ENCODE data around the gene EML3.
"Not testable (repeated sequence)": the region's sequence is repeated elsewhere in the genome, so short reads cannot be mapped to it uniquely, and the experiment has no call there.

EML3 gene

DNA sequence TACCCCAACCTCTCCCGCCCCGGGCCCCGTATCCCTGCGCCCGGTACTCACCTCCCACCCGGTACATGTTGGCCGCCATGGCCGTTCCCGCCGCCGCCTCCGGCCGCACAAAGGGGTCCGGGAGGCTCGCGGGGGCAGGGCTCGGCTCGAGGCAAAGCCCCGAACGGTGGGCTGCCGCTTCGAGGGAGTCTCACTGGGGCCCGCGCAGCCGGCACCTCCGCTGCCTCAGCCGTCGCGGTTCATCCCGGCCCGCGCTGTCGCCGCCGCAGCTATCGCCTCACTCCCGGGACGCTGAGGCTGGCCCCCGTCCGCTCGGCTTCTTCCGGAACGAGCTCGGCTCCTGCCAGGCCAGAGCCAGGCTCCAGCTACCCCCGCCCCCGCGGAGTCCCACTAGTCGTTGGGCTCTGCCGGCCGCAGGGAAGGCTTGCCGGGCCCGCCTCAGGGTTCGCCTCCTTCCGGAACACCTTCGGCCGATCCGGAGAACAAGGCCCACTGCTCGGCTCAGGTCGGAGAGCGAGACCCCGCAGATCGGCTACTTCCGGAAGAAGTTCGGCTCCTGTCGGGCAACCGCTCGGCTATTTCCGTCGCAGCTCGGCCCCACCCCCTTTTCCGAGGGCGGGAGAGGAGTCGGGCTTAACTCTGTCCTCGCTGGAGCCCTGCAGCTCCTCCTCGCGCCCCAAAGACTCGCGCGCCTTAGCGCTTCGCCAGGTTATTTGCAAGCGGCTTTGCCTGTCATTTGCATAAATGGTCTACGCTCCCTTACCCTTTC, 11.0 kb downstream of the EML3 start, which contains the start of gene MTA2:
TSS of gene MTA2 (minus strand) at position 494 of the 769 bp plus-strand sequence. CDS start at position 79, 415 bp downstream.
- peak; percentile 89 for DNase-seq (ENCODE audit: low read depth)

DNA sequence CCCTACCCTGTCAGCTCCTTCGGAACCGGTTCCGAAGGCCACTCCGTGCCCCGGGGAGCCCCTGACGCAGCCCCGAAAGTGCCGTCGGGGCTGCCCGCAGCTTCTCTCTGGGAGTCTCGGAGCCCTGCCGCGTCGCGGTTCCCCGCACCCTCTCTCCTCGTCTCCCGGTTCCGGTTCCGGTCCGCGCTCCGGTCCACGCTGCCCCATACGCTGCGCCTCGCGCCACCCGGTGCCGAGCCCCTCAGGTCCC, 11.5 kb downstream of the EML3 start:
- H3K4me3 ChIP-seq (ENCODE audit: low read depth, low read length) = peak overlapping the region; percentile 96
- DNase-seq (ENCODE audit: low read depth) = no peak

More for the DNA sequence above, 11.0 kb downstream of the EML3 start, which contains the start of gene MTA2:
- peak within 1 kb of the TSS; percentile 96 for H3K4me3 ChIP-seq (ENCODE audit: low read depth, low read length)

DNA sequence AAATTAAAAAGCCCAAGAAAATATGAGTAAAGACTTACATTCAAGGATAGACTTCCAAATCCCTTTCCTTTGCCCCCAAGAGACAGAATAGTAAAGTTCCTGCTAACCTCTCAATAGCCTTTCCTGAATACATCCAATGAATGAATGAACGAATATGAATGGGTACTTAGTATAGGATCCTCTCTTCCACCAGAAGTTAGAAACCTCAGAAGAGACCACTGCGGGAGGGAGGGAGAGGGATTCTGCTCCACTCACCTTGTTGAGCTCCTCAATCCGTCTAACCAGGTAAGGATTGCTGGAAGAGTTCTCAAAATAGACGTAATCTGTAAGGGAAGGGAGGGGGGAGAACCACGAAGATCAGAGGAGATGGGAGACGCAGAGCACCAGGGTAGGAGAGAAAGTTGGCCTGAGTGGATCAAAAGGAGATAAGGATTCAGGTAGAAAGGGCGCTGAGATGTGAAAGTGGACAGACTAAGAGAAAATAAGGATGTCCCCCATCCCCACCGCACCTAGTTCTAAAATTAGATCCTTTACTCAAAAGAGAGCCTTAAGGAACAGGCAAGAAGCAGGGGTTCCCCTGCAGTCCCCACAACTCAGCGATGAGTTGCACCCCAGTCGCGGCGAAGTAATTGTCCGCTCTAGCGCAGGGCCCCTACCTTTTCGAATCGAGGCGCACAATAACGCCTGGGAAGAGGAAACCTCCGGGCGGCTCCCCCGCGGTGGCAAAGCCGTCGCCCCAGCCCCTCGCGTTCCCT, 12.0 kb downstream of the EML3 start:
- peak overlapping the region; percentile 96 for H3K4me3 ChIP-seq (ENCODE audit: low read depth, low read length)
- no peak for DNase-seq (ENCODE audit: low read depth)

DNA sequence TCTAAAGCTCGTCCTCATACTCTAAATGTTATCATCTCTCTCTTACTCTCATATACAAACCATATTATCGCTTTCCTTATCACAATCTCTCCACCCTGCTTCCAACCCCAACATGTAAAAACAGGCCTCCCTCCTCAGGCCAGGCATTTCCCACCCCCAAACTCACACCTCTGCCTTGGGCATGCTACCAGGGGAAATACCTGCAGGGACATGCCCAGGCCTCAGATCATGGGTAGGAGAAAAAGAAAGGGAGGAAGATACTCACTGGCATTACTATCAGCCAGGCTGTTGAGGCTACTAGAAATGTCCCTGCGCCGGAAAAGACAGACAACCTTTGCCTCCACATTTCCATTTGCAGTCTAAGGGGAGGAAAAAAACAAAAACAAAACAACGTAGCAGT, 12.7 kb downstream of the EML3 start:
- H3K4me3 ChIP-seq (ENCODE audit: low read depth, low read length) = peak overlapping the region; percentile 96
- DNase-seq (ENCODE audit: low read depth) = no peak

DNA sequence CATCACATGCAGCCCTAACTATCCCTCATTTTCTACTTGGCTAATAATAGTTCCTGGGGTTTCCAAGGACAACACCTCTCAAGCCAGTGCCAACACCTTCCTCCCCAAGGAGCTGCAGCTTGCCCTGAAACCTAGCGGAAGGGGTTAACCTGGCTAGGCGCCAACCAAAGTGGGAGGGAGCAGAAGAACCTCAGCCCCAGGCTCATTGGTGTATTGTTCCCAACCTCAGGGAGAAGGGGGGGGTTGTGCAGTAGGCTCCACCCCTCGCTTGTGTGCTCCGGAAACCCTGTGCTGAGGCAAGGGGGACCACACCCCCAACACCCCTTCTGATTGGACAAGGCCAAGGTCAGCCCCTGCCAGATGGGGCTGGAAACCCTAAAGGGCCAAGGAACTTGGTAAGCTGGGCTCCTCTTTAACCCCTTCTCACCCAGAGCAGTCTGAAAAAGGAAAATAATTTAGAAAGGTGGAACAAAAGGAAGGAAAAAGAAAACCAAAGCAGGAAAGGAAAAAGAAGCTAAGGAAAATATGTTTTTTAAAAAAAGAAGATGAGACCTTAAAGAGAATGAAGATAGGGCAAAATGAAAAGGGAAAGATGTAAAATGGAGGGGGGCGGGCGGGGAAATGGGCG, 13.4 kb downstream of the EML3 start:
- peak overlapping the region; percentile 96 for H3K4me3 ChIP-seq (ENCODE audit: low read depth, low read length)
- DNase-seq (ENCODE audit: low read depth) = peak; percentile 98

DNA sequence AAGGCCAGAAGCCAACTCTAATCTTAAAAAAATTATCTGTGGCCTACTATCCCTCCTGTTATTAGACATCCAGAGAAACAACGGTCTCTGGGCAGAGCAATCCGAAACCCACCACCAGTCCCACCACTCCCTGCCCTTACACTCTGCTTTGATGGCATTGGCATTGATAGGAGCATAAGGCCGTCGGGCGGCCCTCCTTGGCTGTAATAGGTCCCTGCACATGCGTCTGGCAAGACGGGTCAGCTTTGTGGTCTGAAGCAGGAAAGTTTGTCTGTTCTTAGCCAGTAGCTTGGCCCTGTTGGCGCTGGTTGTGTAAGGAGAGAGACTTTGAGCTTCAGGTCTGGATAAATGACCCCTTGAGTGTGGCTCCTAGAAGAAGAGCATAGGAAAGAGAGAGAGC, 17.5 kb downstream of the EML3 start:
- no peak for DNase-seq (ENCODE audit: low read depth)
- H3K4me3 ChIP-seq (ENCODE audit: low read depth, low read length) = no peak overlapping the region

DNA sequence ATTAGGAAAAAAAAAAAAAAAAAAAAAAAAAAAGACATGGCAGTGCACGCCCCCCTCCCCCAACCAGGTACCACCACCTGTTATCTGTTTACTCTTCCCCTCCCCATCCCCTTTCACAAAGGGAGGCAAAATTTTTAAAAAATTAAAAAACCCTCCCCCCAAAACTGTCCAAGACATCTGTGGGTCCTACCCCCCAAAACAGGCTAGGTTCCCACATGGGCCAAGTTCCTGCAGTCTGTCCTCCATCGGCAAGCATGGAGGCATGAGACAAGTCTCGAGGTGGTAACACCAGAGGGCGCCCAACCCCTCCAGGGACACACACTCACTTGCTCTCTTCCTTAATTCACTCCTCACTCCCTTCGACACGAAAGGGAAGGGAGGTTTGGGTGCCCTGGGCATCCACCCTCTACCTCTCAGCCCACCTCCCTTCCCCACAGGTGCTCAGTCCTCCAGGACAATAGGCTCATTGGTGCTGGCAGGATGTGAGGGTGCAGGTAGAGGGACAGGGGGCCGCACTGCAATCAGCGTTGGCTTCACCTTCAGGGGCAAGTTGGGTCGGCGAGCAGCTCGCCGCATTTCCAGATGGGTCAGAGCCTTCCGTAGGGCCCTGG, 19.0 kb downstream of the EML3 start:
- no peak overlapping the region for H3K4me3 ChIP-seq (ENCODE audit: low read depth, low read length)
- no peak for DNase-seq (ENCODE audit: low read depth)

DNA sequence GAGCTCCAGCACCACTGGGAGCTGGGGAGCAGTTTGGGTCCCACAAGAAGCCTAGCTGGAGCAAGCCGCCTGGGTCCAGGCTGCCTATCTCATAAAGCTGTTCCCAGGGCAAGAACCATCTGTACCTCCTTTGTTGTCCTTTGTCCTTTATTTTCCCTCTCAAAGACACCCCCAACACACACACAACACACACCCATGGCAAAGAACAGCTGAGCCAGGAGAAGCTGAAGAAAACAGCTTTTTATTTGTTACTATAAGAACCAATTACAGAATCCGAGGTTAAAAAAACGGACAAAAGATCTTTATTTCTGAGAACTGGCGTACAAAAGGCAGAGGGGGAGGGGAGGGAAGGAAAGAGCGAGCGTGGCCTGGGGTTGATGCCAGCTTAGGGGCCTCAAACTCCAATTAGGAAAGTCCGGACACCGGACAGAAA, 19.6 kb downstream of the EML3 start:
- DNase-seq (ENCODE audit: low read depth) = no peak
- no peak overlapping the region for H3K4me3 ChIP-seq (ENCODE audit: low read depth, low read length)

DNA sequence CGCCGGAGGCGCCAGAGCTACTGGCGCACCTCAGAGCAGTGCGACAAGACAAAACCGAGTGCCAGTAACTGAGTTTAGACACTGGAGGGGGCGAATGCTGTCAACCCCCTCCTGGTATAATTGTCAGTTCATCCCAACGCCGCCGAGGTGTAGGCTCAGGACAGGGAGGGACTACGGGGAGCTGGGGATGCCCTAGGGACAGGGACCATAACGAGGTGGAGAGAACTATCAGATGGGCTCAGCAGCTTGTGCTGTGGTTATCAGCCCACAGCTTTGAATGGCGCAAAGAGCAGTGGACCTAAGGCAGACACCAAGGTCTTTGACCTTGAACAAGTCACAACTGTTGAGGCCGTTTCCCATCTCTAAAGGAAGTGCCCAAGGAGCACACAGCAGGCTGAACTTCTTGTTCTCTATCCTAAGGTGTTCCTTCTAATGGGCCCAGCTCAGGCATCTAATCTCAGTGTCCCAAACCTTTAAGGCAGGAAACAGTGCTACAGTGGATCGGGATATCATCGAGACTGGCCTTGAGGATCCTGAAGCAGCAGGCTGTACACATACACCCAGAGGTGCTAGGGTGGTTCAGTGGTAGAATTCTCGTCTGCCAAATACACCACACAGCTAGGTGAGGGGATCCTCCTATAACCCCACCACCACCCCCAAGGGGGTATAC, 20.3 kb downstream of the EML3 start:
- H3K4me3 ChIP-seq (ENCODE audit: low read depth, low read length) = peak overlapping the region; percentile 95
- no peak for DNase-seq (ENCODE audit: low read depth)

DNA sequence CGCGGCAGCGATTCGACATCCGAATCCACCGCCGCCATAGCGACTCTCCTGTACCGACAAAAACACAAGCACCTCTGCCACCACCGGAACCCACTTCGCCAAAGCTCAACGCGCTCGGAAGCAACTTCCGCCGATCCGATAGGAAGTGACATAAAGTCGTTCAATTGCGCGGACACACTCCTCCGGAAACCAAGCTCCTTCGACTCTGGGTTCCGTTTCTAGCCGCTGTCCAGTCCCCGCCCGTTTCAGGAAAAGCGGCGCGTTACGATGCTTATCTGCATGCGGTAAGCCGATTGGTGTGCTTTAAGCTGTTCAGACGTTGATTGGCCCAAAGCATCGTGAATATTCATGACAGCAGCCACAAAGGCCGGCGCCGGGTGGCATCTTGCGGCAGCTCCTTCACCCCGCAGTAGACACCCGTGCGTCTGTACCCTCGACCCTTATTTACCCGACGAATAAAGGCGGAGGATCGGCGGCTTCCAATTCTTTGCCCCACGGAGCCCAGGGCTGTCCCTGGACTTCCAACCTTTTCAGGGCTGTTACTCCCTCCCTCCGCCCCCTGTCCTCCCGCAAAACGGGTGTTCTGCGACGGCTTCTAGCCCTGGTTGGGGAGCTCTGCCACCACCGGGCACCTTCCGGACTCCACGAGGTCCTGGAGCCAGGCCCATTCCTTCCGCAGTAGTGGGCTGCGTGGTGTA, 21.0 kb downstream of the EML3 start, which contains the start of gene TUT1:
TSS of gene TUT1 (minus strand) at position 76 of the 698 bp plus-strand sequence. CDS start at position 38, 38 bp downstream.
- H3K4me3 ChIP-seq (ENCODE audit: low read depth, low read length) = peak within 1 kb of the TSS; percentile 95
- peak; percentile 99 for DNase-seq (ENCODE audit: low read depth)

DNA sequence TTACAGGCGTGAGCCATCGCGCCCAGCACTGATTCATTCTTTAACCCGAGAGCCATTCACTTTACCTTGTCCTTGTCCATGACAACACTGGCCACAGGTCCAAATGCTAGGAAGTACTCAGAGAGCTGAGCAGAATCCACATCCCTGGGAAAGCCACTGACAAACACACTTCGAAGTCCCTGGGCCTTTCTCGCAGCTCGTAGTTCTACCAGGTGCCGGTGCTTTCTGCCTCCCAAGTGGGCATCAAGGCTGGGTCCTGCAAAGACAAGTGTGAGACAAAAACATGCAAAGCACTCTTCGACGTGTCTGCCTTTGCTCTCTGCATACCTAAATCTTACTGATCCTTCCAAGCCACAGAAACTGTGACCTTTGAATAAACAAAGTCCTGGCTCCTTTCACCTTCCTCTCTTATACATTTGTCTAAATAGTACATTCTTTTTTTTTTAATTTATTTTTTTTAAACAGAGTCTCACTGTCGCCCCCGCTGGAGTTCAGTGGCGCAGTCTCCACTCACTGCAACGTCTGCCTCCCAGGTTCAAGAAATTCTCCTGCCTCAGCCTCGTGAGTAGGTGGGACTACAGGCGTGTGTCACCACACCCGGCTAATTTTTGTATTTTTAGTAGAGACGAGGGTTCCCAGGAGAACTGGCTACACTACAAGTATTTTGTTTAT, 23.5 kb downstream of the EML3 start:
- no peak for DNase-seq (ENCODE audit: low read depth)
- no peak overlapping the region for H3K4me3 ChIP-seq (ENCODE audit: low read depth, low read length)

DNA sequence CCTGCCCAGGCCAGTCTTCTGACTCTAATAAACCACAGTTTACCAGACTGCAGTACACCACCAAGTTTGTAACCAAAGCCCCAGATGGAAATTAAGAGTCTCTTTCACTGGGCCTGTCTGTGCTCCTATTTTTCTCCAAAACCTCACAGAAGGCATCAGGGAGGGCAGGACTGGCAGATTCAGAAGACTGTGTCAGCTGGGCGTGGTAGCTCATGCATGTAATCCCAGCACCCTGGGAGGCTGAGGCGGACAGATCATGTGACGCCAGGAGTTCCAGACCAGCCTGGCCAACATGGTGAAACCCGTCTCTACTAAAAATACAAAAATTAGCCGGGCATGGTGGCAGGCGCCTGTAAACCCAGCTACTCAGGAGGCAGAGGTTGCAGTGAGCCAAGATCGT, 27.2 kb downstream of the EML3 start:
- not testable (repeated sequence) for H3K4me3 ChIP-seq (ENCODE audit: low read depth, low read length); DNase-seq (ENCODE audit: low read depth)

DNA sequence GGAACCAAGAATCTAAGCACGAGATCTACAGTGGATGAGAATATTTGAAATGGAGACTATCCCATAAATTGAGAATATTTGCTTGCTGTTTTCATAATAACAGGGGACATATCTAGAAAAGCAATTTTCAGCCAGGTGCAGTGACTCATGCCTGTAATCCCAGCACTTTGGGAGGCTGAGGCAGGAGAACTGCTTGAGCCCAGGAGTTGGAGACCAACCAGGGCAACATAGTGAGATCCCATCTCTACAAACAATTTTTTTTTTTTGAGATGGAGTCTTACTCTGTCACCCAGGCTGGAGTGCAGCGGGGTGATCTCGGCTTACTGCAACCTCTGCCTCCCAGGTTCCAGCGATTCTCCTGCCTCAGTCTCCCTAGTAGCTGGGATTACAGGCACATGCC, 30.8 kb downstream of the EML3 start:
- not testable (repeated sequence) for DNase-seq (ENCODE audit: low read depth); H3K4me3 ChIP-seq (ENCODE audit: low read depth, low read length)

DNA sequence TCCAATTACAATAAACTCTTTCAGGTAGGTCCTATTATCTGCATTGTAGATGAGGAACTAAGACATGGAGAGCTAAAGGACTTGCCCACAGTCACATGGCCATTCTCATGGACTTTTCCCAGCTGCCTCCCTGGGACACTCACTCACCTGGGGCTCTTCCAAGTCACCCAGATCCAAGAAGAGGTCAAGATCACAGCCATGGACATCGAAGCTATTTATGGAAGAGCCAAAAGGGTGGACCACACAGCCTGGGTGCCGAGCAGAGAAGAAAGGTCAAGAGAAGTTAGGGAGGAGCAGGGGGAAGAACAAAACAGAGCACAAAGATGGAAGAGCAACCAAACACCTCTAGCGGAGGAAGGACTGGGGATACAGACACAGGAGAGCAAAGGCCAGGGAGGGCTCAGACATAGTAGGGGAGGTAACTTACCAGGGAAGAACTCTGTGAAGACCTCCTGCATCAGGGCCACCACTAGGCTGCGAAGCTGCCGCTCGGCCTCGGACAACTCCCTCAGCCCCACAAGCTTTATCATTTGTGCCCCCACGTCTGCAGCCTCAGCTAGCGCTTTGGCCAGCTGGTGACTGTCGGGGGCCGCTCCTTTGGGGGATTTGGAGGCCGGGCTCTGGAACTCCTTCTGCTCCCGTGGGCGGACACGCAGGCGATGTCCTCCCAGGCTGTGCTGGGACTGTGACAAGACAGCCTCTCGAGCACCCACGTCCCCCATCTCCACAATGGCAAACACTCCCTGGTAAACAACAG, 31.4 kb downstream of the EML3 start:
- no peak for DNase-seq (ENCODE audit: low read depth)
- H3K4me3 ChIP-seq (ENCODE audit: low read depth, low read length) = no peak overlapping the region

DNA sequence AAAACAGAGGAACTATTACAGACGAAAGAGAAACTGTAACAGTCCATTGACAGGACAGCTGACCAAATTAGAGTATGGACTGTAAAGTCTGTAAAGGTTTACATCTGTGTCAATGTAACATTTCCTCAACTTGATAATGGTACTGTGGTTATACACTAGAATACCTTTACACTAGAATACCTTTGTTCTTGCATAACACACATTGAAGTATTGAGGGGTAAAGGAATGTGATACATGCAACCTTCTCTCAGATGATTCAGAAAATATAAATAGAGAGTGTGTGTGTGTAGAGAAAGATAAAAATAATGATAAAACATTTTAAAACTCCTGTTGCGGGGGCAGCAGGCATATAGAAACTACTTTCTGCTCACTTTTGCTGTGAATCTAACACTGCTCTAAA, 33.3 kb downstream of the EML3 start:
- no peak overlapping the region for H3K4me3 ChIP-seq (ENCODE audit: low read depth, low read length)
- no peak for DNase-seq (ENCODE audit: low read depth)

DNA sequence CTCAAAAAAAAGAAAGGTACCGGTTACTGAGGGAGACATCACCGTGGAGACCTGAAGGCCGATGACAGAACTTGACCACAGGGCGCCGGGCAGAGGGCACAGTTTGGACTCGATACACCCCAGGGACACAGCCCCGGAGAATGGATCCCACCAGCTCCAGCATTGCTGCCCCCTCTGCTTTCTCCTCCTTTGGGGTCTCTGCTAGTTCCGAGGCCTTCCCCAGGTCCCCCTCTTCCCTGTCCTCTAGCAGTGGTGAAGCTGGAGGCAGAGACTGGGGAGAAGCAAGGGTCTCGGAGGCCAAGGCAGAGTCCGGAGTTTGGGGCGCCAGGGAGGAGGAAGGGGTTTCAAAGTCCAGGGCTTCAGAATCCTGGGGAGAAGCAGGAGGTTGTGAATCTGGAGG, 34.0 kb downstream of the EML3 start:
- DNase-seq (ENCODE audit: low read depth) = no peak
- H3K4me3 ChIP-seq (ENCODE audit: low read depth, low read length) = no peak overlapping the region

DNA sequence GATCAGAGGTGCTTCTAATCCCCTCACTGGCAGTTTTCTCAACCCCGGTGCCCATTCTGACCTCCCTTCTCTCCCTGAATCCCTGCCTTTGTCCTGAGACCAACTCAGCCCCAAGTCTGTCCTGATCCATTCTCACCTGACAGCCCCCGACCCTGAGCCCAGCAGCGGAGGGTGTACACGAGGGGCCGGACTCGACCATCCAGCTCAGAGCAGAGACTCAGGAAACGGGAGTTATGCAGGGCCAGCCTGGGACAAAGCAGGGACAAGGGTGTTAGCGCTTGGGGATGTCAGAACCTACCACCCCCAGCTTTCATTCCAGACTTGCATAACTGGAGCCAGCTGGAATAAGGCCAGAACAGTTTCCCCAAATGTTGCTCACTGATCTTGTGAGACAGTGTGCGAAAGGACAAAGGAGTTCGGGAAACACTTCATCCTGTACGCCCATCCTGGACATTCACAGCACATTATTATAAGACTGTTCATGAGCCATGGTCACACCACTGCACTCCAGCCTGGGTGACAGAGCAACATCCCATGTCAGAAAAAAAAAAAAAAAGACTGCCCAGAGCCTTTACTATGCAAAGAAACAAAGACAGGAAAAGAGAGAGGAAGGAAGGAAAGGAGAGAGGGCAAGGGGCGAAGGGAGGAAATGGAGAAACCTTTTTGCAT, 35.4 kb downstream of the EML3 start:
- H3K4me3 ChIP-seq (ENCODE audit: low read depth, low read length) = no peak overlapping the region
- no peak for DNase-seq (ENCODE audit: low read depth)
